ENCODE measurements around the gene DPF3.

DPF3 gene

GRCh38 chr14:72881543-72881942, 12.4 kb downstream of the DPF3 start:
- Histone ChIP-seq H2AFZ (ENCODE audit: insufficient read depth, low read length, poor library complexity) (no peak overlapping the region), H4K12ac (ENCODE audit: low read depth, low read length) (no peak overlapping the region), H3K27me3 (ENCODE audit: insufficient read depth, low read length) (no peaks in the 10 kb centered on the region), H2BK120ac (ENCODE audit: insufficient read depth, low read length, poor library complexity) (no peak overlapping the region), H3K23ac (ENCODE audit: low read length) (no peak overlapping the region), H4K91ac (ENCODE audit: low read depth, low read length) (no peak overlapping the region), H3K79me2 (ENCODE audit: control insufficient read depth, insufficient read depth, low read length, poor library complexity) (no peaks in the 10 kb centered on the region), H3K9me3 (ENCODE audit: insufficient read depth, low read depth, low read length) (no peaks in the 10 kb centered on the region), H2BK12ac (ENCODE audit: low read length) (no peak overlapping the region), H4K8ac (ENCODE audit: low read depth, low read length) (no peak overlapping the region), H3K79me1 (ENCODE audit: low read length) (no peaks in the 10 kb centered on the region), H3K9ac (ENCODE audit: low read length) (no peak overlapping the region), H2AK5ac (ENCODE audit: low read length) (no peak overlapping the region), H3K36me3 (ENCODE audit: control insufficient read depth in 1 of 2, insufficient read depth in 2 of 2, low read length in 2 of 2) (no peaks in the 10 kb centered on the region), H3K14ac (ENCODE audit: low read length) (no peak overlapping the region), H3K4me2 (ENCODE audit: low read length) (no peak overlapping the region), H3K18ac (ENCODE audit: low read length) (no peak overlapping the region), H3K27ac (ENCODE audit: low read depth, low read length) (no peak overlapping the region), H3K4me3 (ENCODE audit: low read depth, low read length) (no peak overlapping the region), H3K4ac (ENCODE audit: low read depth, low read length) (no peak overlapping the region), H3K4me1 (ENCODE audit: control insufficient read depth in 1 of 2, insufficient read depth in 2 of 2, low read length in 2 of 2) (no peaks in the 10 kb centered on the region), H2BK5ac (ENCODE audit: low read depth, low read length, poor library complexity) (no peak overlapping the region)
- no peak for DNase-seq
- WGBS (ENCODE audit: extremely low coverage, insufficient coverage, insufficient read length): no CpG with 5 or more reads among the region's 2 CpGs

GRCh38 chr14:72880820-72881219, 13.1 kb downstream of the DPF3 start:
- H3K4me3 ChIP-seq (ENCODE audit: low read depth, low read length): no peak overlapping the region
- H3K9ac ChIP-seq (ENCODE audit: low read length): no peak overlapping the region
- H3K18ac ChIP-seq (ENCODE audit: low read length): no peak overlapping the region
- no peak overlapping the region for H4K91ac ChIP-seq (ENCODE audit: low read depth, low read length)
- no peaks in the 10 kb centered on the region for H3K79me2 ChIP-seq (ENCODE audit: control insufficient read depth, insufficient read depth, low read length, poor library complexity)
- H2AK5ac ChIP-seq (ENCODE audit: low read length): no peak overlapping the region
- H2BK5ac ChIP-seq (ENCODE audit: low read depth, low read length, poor library complexity): no peak overlapping the region
- WGBS (ENCODE audit: extremely low coverage, insufficient coverage, insufficient read length): no CpG with 5 or more reads among the region's 2 CpGs
- DNase-seq: no peak
- no peak overlapping the region for H2BK120ac ChIP-seq (ENCODE audit: insufficient read depth, low read length, poor library complexity)
- H3K4me2 ChIP-seq (ENCODE audit: low read length): no peak overlapping the region
- H4K8ac ChIP-seq (ENCODE audit: low read depth, low read length): no peak overlapping the region
- no peaks in the 10 kb centered on the region for H3K9me3 ChIP-seq (ENCODE audit: insufficient read depth, low read depth, low read length)
- no peak overlapping the region for H3K23ac ChIP-seq (ENCODE audit: low read length)
- no peak overlapping the region for H3K27ac ChIP-seq (ENCODE audit: low read depth, low read length)
- H3K4me1 ChIP-seq (ENCODE audit: control insufficient read depth in 1 of 2, insufficient read depth in 2 of 2, low read length in 2 of 2): no peaks in the 10 kb centered on the region
- no peaks in the 10 kb centered on the region for H3K79me1 ChIP-seq (ENCODE audit: low read length)
- H3K4ac ChIP-seq (ENCODE audit: low read depth, low read length): no peak overlapping the region
- no peak overlapping the region for H3K14ac ChIP-seq (ENCODE audit: low read length)
- no peaks in the 10 kb centered on the region for H3K27me3 ChIP-seq (ENCODE audit: insufficient read depth, low read length)
- H2AFZ ChIP-seq (ENCODE audit: insufficient read depth, low read length, poor library complexity): no peak overlapping the region
- no peaks in the 10 kb centered on the region for H3K36me3 ChIP-seq (ENCODE audit: control insufficient read depth in 1 of 2, insufficient read depth in 2 of 2, low read length in 2 of 2)
- H4K12ac ChIP-seq (ENCODE audit: low read depth, low read length): no peak overlapping the region
- H2BK12ac ChIP-seq (ENCODE audit: low read length): no peak overlapping the region

- no peak overlapping the region for H3K27ac ChIP-seq (ENCODE audit: low read depth, low read length)
- no peak for DNase-seq
- no CpG with 5 or more reads among the region's 2 CpGs for WGBS (ENCODE audit: extremely low coverage, insufficient coverage, insufficient read length)
- H3K9ac ChIP-seq (ENCODE audit: low read length): no peak overlapping the region
- no peak overlapping the region for H3K4ac ChIP-seq (ENCODE audit: low read depth, low read length)
- no peaks in the 10 kb centered on the region for H3K4me1 ChIP-seq (ENCODE audit: control insufficient read depth in 1 of 2, insufficient read depth in 2 of 2, low read length in 2 of 2)
- H3K9me3 ChIP-seq (ENCODE audit: insufficient read depth, low read depth, low read length): no peaks in the 10 kb centered on the region
- no peaks in the 10 kb centered on the region for H3K79me1 ChIP-seq (ENCODE audit: low read length)
- no peak overlapping the region for H2BK5ac ChIP-seq (ENCODE audit: low read depth, low read length, poor library complexity)
- H4K8ac ChIP-seq (ENCODE audit: low read depth, low read length): no peak overlapping the region
- H3K36me3 ChIP-seq (ENCODE audit: control insufficient read depth in 1 of 2, insufficient read depth in 2 of 2, low read length in 2 of 2): no peaks in the 10 kb centered on the region
- H2AK5ac ChIP-seq (ENCODE audit: low read length): no peak overlapping the region
- no peak overlapping the region for H3K14ac ChIP-seq (ENCODE audit: low read length)
- H2BK12ac ChIP-seq (ENCODE audit: low read length): no peak overlapping the region
- no peak overlapping the region for H4K12ac ChIP-seq (ENCODE audit: low read depth, low read length)
- H3K4me2 ChIP-seq (ENCODE audit: low read length): no peak overlapping the region
- H2AFZ ChIP-seq (ENCODE audit: insufficient read depth, low read length, poor library complexity): no peak overlapping the region
- H4K91ac ChIP-seq (ENCODE audit: low read depth, low read length): no peak overlapping the region
- H3K23ac ChIP-seq (ENCODE audit: low read length): no peak overlapping the region
- H3K18ac ChIP-seq (ENCODE audit: low read length): no peak overlapping the region
- H3K4me3 ChIP-seq (ENCODE audit: low read depth, low read length): no peak overlapping the region
- peaks cover 1% of the 10 kb centered on the region for H3K79me2 ChIP-seq (ENCODE audit: control insufficient read depth, insufficient read depth, low read length, poor library complexity)
- no peak overlapping the region for H2BK120ac ChIP-seq (ENCODE audit: insufficient read depth, low read length, poor library complexity)
- no peaks in the 10 kb centered on the region for H3K27me3 ChIP-seq (ENCODE audit: insufficient read depth, low read length)
Measured at GRCh38 chr14:72880164-72880563, 13.7 kb downstream of the DPF3 start.

- Histone ChIP-seq H4K91ac (ENCODE audit: low read depth, low read length) (no peak overlapping the region), H2BK5ac (ENCODE audit: low read depth, low read length, poor library complexity) (no peak overlapping the region), H2BK120ac (ENCODE audit: insufficient read depth, low read length, poor library complexity) (no peak overlapping the region), H3K27me3 (ENCODE audit: insufficient read depth, low read length) (no peaks in the 10 kb centered on the region), H3K36me3 (ENCODE audit: control insufficient read depth in 1 of 2, insufficient read depth in 2 of 2, low read length in 2 of 2) (no peaks in the 10 kb centered on the region), H3K4me1 (ENCODE audit: control insufficient read depth in 1 of 2, insufficient read depth in 2 of 2, low read length in 2 of 2) (no peaks in the 10 kb centered on the region), H3K9me3 (ENCODE audit: insufficient read depth, low read depth, low read length) (no peaks in the 10 kb centered on the region), H2AFZ (ENCODE audit: insufficient read depth, low read length, poor library complexity) (no peak overlapping the region), H3K79me2 (ENCODE audit: control insufficient read depth, insufficient read depth, low read length, poor library complexity) (peaks cover 1% of the 10 kb centered on the region), H3K4me3 (ENCODE audit: low read depth, low read length) (no peak overlapping the region), H4K12ac (ENCODE audit: low read depth, low read length) (no peak overlapping the region), H3K27ac (ENCODE audit: low read depth, low read length) (no peak overlapping the region), H3K14ac (ENCODE audit: low read length) (no peak overlapping the region), H2BK12ac (ENCODE audit: low read length) (no peak overlapping the region), H3K9ac (ENCODE audit: low read length) (no peak overlapping the region), H3K4ac (ENCODE audit: low read depth, low read length) (no peak overlapping the region), H2AK5ac (ENCODE audit: low read length) (no peak overlapping the region), H3K23ac (ENCODE audit: low read length) (no peak overlapping the region), H3K18ac (ENCODE audit: low read length) (no peak overlapping the region), H3K79me1 (ENCODE audit: low read length) (no peaks in the 10 kb centered on the region), H4K8ac (ENCODE audit: low read depth, low read length) (no peak overlapping the region), H3K4me2 (ENCODE audit: low read length) (no peak overlapping the region)
- DNase-seq: no peak
- no CpG with 5 or more reads among the region's 6 CpGs for WGBS (ENCODE audit: extremely low coverage, insufficient coverage, insufficient read length)
Measured at GRCh38 chr14:72879431-72879830, 14.5 kb downstream of the DPF3 start.

All from trophoblast cell (in vitro differentiated cells and primary cell).